PFSK-1 (cell line): ENCODE measurements around the gene CCDC169.

ENCODE experiments used
- FOXP2 ChIP-seq: optimal IDR thresholded peaks from 2 replicates; pipeline ENCODE3; 2011; ENCODE audit warnings: borderline replicate concordance, control low read depth, inconsistent platforms; ENCODE audit not compliant: insufficient read depth; ENCODE audit errors: extremely low read length, extremely low read depth
- POLR2AphosphoS5 ChIP-seq: IDR thresholded peaks from 2 replicates; pipeline ENCODE4 v1.6.1; 2012; ENCODE audit warnings: low read depth, mild to moderate bottlenecking, control low read depth, low read length, moderate library complexity
- REST ChIP-seq, 2 experiments: IDR thresholded peaks; 2 replicates each; pipeline versions ENCODE4 v1.6.1 to v1.8.0; 2011 to 2012; ENCODE audit warnings: low read depth in 2 of 2, low read length in 2 of 2, control low read depth in 1 of 2, inconsistent platforms in 1 of 2, mild to moderate bottlenecking in 1 of 2, moderate library complexity in 1 of 2; ENCODE audit not compliant: insufficient read depth in 1 of 2
- SIN3A ChIP-seq: IDR thresholded peaks from 2 replicates; pipeline ENCODE4 v1.6.1; 2012; ENCODE audit warnings: mild to moderate bottlenecking, low read length, moderate library complexity, borderline replicate concordance; ENCODE audit not compliant: insufficient read depth
- TAF1 ChIP-seq: IDR thresholded peaks from 2 replicates; pipeline ENCODE4 v1.6.1; 2012; ENCODE audit warnings: low read length, control low read depth, borderline replicate concordance; ENCODE audit not compliant: insufficient read depth

Gene CCDC169

GRCh38 chr13:36325912-36326311 lies 28.3 kb upstream of the CCDC169 start:
- TF ChIP-seq POLR2AphosphoS5 (no peak), FOXP2 (no peak), SIN3A (no peak), TAF1 (no peak), REST (IDR thresholded peaks at IDR 0.05; ENCODE audit: insufficient read depth in 1 of 2, low read depth in 2 of 2, low read length in 2 of 2) (no peak)

- TF ChIP-seq REST (IDR thresholded peaks at IDR 0.05; ENCODE audit: insufficient read depth in 1 of 2, low read depth in 2 of 2, low read length in 2 of 2) (no peak), FOXP2 (no peak), SIN3A (no peak), POLR2AphosphoS5 (no peak), TAF1 (no peak)
These were observed 26.4 kb upstream of the CCDC169 start for GRCh38 chr13:36323951-36324566.

GRCh38 chr13:36323408-36323807 lies 25.8 kb upstream of the CCDC169 start:
- TF ChIP-seq FOXP2 (no peak), TAF1 (no peak), SIN3A (no peak), POLR2AphosphoS5 (no peak), REST (IDR thresholded peaks at IDR 0.05; ENCODE audit: insufficient read depth in 1 of 2, low read depth in 2 of 2, low read length in 2 of 2) (no peak)

GRCh38 chr13:36313047-36313969 lies 15.7 kb upstream of the CCDC169 start:
- TF ChIP-seq FOXP2 (no peak), TAF1 (no peak), REST (IDR thresholded peaks at IDR 0.05; ENCODE audit: insufficient read depth in 1 of 2, low read depth in 2 of 2, low read length in 2 of 2) (no peak), SIN3A (no peak), POLR2AphosphoS5 (no peak)
